ENCODE data around the gene MYO1F.
"Not testable (repeated sequence)": the region's sequence is repeated elsewhere in the genome, so short reads cannot be mapped to it uniquely, and the experiment has no call there.

MYO1F gene

DNA sequence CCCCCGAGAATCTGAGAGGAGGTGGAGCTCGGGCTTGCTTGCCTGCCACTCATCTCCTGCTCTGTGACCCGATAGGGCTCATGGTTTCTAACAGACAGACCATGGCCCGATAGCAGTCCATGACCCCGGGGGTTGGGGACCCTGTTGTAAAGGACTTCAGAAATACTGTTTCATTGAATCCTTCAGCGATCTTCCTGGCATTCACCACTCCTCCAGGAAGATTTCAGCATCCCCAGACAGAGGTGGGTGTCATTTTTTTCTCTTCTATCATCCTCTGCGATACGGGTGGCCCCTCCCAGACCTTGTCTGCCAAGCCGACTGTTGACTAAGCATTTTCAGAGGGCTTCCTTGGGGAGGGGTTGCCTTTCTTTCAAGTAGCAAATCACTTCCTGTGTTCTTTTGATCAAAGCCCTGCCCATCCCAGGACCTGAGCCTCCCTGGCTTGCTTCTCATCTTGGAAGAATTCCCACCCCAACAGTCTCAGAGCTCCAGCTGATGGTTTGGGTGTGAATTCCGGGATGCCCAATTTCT lies 1.7 kb downstream of the MYO1F start:
- Histone ChIP-seq H3K4me2 (ENCODE audit: low read length) (no peak overlapping the region), H3K79me2 (no peaks in the 10 kb centered on the region), H3K27ac (no peak overlapping the region), H3K9ac (no peak overlapping the region), H3K9me3 (ENCODE audit: control insufficient read depth, low read length) (no peaks in the 10 kb centered on the region), H3K36me3 (ENCODE audit: control insufficient read depth, insufficient read depth, low read length) (no peaks in the 10 kb centered on the region), H3K4me1 (no peaks in the 10 kb centered on the region), H3K4me3 (ENCODE audit: low read depth, low read length) (peak overlapping the region; percentile 25), H2AFZ (no peak overlapping the region), H3K27me3 (ENCODE audit: control insufficient read depth, insufficient read depth, low read length) (no peaks in the 10 kb centered on the region)
- TF ChIP-seq CTCF (IDR thresholded peaks at IDR 0.05): no peak

DNA sequence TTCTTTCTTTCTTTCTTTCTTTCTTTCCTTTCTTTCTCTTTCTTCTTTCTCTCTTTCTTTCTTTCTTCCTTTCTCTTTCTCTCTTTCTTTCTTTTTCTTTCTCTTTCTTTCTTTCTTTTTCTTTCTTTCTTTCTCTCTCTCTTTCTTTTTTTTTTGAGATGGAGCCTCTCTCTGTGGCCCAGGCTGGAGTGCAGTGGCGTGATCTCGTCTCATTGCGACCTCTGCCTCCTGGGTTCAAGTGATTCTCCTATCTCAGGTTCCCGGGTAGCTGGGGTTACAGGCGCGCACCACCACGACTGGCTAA lies 2.7 kb downstream of the MYO1F start:
- not testable (repeated sequence) for H3K9me3 ChIP-seq (ENCODE audit: control insufficient read depth, low read length); H3K27me3 ChIP-seq (ENCODE audit: control insufficient read depth, insufficient read depth, low read length); H3K9ac ChIP-seq; H3K27ac ChIP-seq; H3K4me2 ChIP-seq (ENCODE audit: low read length); H3K4me3 ChIP-seq (ENCODE audit: low read depth, low read length); H3K36me3 ChIP-seq (ENCODE audit: control insufficient read depth, insufficient read depth, low read length); H2AFZ ChIP-seq; H3K79me2 ChIP-seq; H3K4me1 ChIP-seq

DNA sequence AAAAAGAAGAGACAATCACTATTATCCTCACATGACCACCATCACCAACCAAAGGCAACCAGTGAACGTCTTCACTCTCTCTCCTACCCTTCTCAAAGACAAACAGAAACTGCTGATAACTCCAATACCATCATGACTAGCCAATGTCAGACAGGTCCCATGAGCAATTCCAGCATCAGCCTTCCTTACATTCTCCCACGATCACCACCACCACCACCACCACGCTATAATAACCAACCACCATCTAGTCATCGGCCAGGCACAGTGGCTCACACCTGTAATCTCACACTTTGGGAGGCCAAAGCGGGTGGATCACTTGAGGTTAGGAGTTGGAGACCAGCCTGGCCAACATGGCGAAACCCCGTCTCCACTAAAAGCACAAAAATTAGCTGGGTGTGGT lies 3.9 kb downstream of the MYO1F start:
- Histone ChIP-seq H3K27ac (no peak overlapping the region), H3K4me2 (ENCODE audit: low read length) (no peak overlapping the region), H3K9me3 (ENCODE audit: control insufficient read depth, low read length) (no peaks in the 10 kb centered on the region), H3K36me3 (ENCODE audit: control insufficient read depth, insufficient read depth, low read length) (no peaks in the 10 kb centered on the region), H3K27me3 (ENCODE audit: control insufficient read depth, insufficient read depth, low read length) (no peaks in the 10 kb centered on the region), H3K4me1 (no peaks in the 10 kb centered on the region), H2AFZ (no peak overlapping the region), H3K9ac (no peak overlapping the region), H3K79me2 (no peaks in the 10 kb centered on the region), H3K4me3 (ENCODE audit: low read depth, low read length) (no peak overlapping the region)
- TF ChIP-seq CTCF (IDR thresholded peaks at IDR 0.05): no peak

DNA sequence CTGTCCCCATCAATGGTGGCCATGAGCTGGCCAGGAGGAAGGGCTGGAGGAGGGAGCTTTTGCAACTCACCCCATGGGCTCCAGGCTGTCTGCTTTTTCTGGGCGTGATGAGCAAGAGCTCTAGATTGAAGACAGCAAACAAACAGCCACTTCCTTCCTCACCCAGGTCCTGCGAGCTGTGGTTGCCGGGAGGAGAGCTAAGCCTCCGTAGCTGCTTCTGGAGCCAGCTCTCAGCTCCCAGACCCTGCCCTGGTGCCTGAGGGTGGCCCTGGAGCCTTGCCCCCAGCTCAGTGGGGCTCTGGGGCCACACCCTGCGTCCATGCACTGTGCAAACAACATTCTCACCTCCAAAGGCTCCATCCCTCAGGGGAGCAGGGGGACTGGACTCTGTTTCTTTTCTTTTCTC lies 6.2 kb downstream of the MYO1F start:
- Histone ChIP-seq H3K27ac (no peak overlapping the region), H2AFZ (no peak overlapping the region), H3K27me3 (ENCODE audit: control insufficient read depth, insufficient read depth, low read length) (no peaks in the 10 kb centered on the region), H3K9ac (no peak overlapping the region), H3K4me3 (ENCODE audit: low read depth, low read length) (no peak overlapping the region), H3K9me3 (ENCODE audit: control insufficient read depth, low read length) (no peaks in the 10 kb centered on the region), H3K36me3 (ENCODE audit: control insufficient read depth, insufficient read depth, low read length) (no peaks in the 10 kb centered on the region), H3K79me2 (no peaks in the 10 kb centered on the region), H3K4me2 (ENCODE audit: low read length) (no peak overlapping the region), H3K4me1 (no peaks in the 10 kb centered on the region)
- no peak for TF ChIP-seq CTCF (IDR thresholded peaks at IDR 0.05)

DNA sequence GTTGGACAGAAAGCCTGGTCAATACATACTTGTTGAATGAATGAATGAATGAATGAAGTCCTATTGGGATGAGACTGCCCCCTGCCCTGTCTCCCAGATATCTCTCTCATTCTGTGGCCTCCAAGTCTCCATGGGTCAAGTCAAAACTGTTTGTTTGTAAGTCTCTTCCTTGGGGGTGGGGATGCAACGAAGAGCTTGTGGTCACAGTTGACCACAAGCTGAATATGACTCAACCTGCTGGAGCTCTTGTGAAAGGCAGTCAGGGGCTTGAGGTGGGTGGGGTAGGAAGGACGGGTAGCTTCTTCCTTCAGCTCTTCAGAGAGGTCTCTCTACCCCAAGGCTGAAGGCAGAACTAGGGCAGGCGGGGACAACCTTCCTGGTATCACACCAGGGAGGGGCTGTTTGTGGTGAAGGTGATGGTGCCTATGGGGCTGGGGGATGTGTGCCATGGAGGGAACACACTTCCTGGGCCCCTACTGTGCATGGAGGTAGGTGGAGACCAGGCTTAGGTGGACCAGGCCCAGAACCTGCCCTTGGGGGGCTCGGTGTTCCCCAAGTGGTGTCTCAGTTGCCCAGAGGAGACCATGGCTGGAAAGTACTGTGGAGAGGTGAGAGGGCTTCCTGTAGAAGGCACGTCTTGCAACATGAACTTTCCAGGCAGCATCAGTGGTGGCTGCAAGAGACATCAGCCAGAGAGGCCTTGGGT lies 8.0 kb downstream of the MYO1F start:
- H3K36me3 ChIP-seq (ENCODE audit: control insufficient read depth, insufficient read depth, low read length): no peaks in the 10 kb centered on the region
- H3K4me3 ChIP-seq (ENCODE audit: low read depth, low read length): no peak overlapping the region
- H3K79me2 ChIP-seq: no peaks in the 10 kb centered on the region
- TF ChIP-seq CTCF (IDR thresholded peaks at IDR 0.05): no peak
- H3K27me3 ChIP-seq (ENCODE audit: control insufficient read depth, insufficient read depth, low read length): no peaks in the 10 kb centered on the region
- no peak overlapping the region for H3K27ac ChIP-seq
- no peak overlapping the region for H3K9ac ChIP-seq
- H3K9me3 ChIP-seq (ENCODE audit: control insufficient read depth, low read length): no peaks in the 10 kb centered on the region
- no peak overlapping the region for H3K4me2 ChIP-seq (ENCODE audit: low read length)
- H3K4me1 ChIP-seq: no peaks in the 10 kb centered on the region
- H2AFZ ChIP-seq: no peak overlapping the region

Measured in parathyroid adenoma (tissue), 2 donors.